Fibroblast of villous mesenchyme (primary cell): ENCODE measurements around the gene ATP6V1F. TPM values are rescaled to one million over a fixed set of nuclear protein-coding genes. Genes with fewer than 3 reads are reported as not detected.

Experiments
- DNase-seq: peaks from one replicate; pipeline ENCODE4 v3.0.0-alpha.2; 2010; ENCODE audit warnings: low read depth
- H3K4me3 ChIP-seq: 2 replicates; pipeline ENCODE4 v1.5.1; 2011; ENCODE audit warnings: low read depth, mild to moderate bottlenecking, low read length
- total RNA-seq: library from RNA; depleted of rRNA; stranded (reverse); fragments of >200 nt; gene quantifications from 2 replicates; pipeline ENCODE4 v1.2.3, GENCODE V29; 2012
- TF ChIP-seq, protein P1 (sequence below): IDR thresholded peaks from 2 replicates; pipeline ENCODE4 v1.5.1; 2012; ENCODE audit warnings: low read depth, mild to moderate bottlenecking, low read length; ENCODE audit not compliant: insufficient read depth

Gene ATP6V1F
- total RNA-seq, 1 donor: 82.5 TPM

DNA sequence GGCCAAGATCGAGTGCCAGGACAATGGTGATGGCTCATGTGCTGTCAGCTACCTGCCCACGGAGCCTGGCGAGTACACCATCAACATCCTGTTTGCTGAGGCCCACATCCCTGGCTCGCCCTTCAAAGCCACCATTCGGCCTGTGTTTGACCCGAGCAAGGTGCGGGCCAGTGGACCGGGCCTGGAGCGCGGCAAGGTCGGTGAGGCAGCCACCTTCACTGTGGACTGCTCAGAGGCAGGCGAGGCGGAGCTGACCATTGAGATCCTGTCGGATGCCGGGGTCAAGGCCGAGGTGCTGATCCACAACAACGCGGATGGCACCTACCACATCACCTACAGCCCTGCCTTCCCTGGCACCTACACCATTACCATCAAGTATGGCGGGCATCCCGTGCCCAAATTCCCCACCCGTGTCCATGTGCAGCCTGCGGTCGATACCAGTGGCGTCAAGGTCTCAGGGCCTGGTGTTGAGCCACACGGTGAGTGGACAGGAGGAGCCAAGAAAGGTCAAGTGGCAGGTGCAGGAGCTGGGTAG is 17.8 kb upstream of the ATP6V1F start:
- H3K4me3 ChIP-seq: no peak overlapping the region
- DNase-seq: no peak
- TF ChIP-seq, protein P1, sequence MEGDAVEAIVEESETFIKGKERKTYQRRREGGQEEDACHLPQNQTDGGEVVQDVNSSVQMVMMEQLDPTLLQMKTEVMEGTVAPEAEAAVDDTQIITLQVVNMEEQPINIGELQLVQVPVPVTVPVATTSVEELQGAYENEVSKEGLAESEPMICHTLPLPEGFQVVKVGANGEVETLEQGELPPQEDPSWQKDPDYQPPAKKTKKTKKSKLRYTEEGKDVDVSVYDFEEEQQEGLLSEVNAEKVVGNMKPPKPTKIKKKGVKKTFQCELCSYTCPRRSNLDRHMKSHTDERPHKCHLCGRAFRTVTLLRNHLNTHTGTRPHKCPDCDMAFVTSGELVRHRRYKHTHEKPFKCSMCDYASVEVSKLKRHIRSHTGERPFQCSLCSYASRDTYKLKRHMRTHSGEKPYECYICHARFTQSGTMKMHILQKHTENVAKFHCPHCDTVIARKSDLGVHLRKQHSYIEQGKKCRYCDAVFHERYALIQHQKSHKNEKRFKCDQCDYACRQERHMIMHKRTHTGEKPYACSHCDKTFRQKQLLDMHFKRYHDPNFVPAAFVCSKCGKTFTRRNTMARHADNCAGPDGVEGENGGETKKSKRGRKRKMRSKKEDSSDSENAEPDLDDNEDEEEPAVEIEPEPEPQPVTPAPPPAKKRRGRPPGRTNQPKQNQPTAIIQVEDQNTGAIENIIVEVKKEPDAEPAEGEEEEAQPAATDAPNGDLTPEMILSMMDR: no peak

DNA sequence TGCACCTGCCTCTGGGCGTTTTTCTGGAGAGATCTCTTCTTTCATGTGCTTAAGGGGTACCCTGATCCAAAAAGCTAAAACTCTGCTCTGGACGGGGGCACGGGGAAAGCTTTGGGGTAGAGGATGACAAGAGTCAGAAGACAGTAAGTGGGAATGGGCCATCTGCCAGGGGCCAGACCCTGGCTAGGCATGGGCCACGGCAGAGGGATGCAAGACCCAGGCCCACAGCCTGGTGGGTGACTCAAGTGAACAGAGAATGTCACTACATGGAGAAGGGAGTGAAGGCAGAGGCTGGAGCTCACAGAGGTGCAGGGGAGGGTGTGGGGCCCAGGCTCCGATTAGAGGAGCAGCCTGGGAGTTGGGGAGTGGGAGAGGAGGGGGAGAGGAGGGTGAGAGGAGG is 17.2 kb upstream of the ATP6V1F start:
- TF ChIP-seq, protein P1: no peak
- no peak overlapping the region for H3K4me3 ChIP-seq
- no peak for DNase-seq

DNA sequence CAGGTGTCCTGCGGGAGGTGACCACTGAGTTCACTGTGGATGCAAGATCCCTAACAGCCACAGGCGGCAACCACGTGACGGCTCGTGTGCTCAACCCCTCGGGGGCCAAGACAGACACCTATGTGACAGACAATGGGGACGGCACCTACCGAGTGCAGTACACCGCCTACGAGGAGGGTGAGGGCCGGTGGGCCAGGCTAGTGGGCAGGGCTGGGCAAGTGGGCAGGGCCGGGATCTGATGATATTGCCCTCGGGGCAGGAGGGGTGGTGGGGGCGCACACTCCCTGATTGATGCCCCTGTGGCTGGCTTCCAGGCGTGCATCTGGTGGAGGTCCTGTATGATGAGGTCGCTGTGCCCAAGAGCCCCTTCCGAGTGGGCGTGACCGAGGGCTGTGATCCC is 16.7 kb upstream of the ATP6V1F start:
- no peak overlapping the region for H3K4me3 ChIP-seq
- TF ChIP-seq, protein P1: no peak
- no peak for DNase-seq

DNA sequence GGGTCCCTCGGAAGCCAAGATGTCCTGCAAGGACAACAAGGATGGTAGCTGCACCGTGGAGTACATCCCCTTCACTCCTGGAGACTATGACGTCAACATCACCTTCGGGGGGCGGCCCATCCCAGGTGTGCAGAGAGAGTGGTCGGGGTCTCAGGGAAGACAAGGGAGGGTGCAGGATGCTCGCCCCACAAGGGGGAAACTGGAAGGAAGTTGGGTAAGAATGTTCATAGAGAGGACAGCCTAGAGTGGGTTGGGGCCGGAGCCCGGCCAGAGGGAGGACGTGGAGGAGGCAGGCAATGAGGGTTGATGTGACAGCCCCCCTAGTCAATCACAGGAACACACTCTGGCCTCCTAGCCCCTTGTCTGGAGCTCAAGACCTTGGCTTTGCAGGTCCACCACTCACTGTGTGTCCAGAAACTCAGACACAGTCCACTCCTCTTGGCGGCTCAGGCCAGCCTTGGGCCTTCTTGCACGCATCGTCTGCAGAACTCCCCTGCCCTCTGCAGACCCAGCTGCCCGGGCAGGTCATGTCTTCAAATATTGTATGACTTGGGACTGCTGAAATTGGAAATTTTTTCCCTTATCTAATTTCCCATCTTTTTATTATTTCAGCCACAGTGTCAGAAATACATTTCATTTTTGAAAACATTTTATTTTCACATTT is 15.7 kb upstream of the ATP6V1F start:
- TF ChIP-seq, protein P1: no peak
- no peak overlapping the region for H3K4me3 ChIP-seq
- DNase-seq: no peak

DNA sequence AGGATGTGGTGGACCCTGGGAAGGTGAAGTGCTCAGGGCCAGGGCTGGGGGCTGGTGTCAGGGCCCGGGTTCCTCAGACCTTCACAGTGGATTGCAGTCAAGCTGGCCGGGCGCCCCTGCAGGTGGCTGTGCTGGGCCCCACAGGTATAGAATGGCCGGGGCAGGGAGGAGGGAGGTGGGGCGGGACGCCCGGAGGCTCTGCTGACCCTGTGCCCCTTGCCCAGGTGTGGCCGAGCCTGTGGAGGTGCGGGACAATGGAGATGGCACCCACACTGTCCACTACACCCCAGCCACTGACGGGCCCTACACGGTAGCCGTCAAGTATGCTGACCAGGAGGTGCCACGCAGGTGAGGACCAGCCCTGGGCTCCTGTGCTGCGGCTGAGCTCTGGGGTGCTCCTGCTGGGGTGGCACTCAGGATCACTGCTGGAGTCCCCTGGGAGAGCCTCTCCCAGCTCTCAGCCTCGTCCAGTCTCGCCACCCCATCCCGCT is 14.9 kb upstream of the ATP6V1F start:
- no peak overlapping the region for H3K4me3 ChIP-seq
- TF ChIP-seq, protein P1: no peak
- no peak for DNase-seq

DNA sequence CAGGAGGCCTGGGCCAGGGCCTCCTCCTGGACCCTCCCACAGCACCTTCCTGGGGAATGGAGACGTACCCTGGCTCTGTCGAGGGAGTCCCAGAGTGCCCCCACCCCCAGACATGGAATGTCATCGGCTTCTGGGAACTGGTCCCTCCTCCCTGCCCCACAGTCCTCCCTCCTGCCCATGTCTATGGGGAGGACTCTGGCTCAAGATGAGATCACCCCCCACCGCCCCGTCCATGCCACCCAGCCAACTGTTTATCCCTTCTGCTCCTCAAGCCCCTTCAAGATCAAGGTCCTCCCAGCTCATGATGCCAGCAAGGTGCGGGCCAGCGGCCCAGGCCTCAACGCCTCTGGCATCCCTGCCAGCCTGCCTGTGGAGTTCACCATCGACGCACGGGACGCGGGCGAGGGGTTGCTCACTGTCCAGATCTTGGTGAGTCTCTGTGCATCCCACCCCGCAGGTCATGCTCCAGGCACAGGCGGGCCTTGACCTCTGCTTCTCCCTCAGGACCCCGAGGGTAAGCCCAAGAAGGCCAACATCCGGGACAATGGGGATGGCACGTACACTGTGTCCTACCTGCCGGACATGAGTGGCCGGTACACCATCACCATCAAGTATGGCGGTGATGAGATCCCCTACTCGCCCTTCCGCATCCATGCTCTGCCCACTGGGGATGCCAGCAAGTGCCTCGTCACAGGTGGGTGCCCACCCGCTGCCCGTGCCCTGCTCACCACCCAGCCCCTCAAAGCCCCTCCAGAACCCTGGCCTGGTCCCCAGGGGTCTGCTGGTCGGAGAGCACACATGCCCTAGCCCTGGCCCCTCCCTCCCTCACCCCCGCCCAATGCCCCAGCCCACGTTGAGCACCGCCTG is 14.1 kb upstream of the ATP6V1F start:
- H3K4me3 ChIP-seq: no peak overlapping the region
- no peak for DNase-seq
- TF ChIP-seq, protein P1: no peak
